Thoracic aorta (tissue), 2 donors: ENCODE data around the gene NNAT. TPM values are rescaled to one million over a fixed set of nuclear protein-coding genes. Genes with fewer than 3 reads are reported as not detected.

Experiments
- ATAC-seq: fragments of 150-250 bp; one replicate; pipeline ENCODE4 v1.8.0; 2017; ENCODE audit warnings: low read depth; ENCODE audit not compliant: insufficient number of reproducible peaks, low FRiP score
- DNase-seq: peaks from one replicate; pipeline ENCODE4 v3.0.0-alpha.2; 2020; ENCODE audit warnings: low spot score
- H3K27ac ChIP-seq, 2 donors: fragments of 200-600 bp; sonication (generic); 1 replicate in 1 of 2; 2 replicates in 1 of 2; pipeline ENCODE4 v1.5.1; 2016; ENCODE audit warnings: mild to moderate bottlenecking in 2 of 2, moderate library complexity in 2 of 2
- H3K27me3 ChIP-seq: fragments of 200-600 bp; sonication (generic); replicated peaks from 2 replicates; pipeline ENCODE4 v1.6.0; 2016; ENCODE audit warnings: mild to moderate bottlenecking; ENCODE audit not compliant: insufficient read depth
- H3K36me3 ChIP-seq: fragments of 200-600 bp; sonication (generic); one replicate; pipeline ENCODE4 v1.5.1; 2016
- H3K4me1 ChIP-seq, 2 donors: fragments of 200-600 bp; sonication (generic); 1 replicate in 1 of 2; 2 replicates in 1 of 2; pipeline versions ENCODE4 v1.5.1 to v1.6.0; 2016; ENCODE audit warnings: low read depth in 2 of 2, mild to moderate bottlenecking in 1 of 2; ENCODE audit not compliant: control insufficient read depth in 1 of 2
- H3K4me3 ChIP-seq: fragments of 200-600 bp; sonication (generic); 2 replicates; pipeline ENCODE4 v1.5.1; 2016; ENCODE audit warnings: mild to moderate bottlenecking
- H3K9me3 ChIP-seq: fragments of 200-600 bp; sonication (generic); 2 replicates; pipeline ENCODE4 v1.5.1; 2016
- CTCF ChIP-seq: fragments of 200-600 bp; sonication (generic); IDR thresholded peaks from one replicate; pipeline ENCODE4 v1.5.1; 2019; ENCODE audit warnings: antibody characterized with exemption
- total RNA-seq, 2 donors: library from RNA; depleted of rRNA; stranded (reverse); fragments of >200 nt; gene quantifications; one replicate each; pipeline versions ENCODE4 v1.1.0 to v1.2.3, GENCODE V29; 2016

Gene NNAT
- total RNA-seq, 2 donors from 2014 or later = 0.81 TPM; not detected in 1

GRCh38 chr20:37524859-37525708 is 4.0 kb downstream of the NNAT start:
- no peak for DNase-seq
- Histone ChIP-seq H3K9me3 (no peaks in the 10 kb centered on the region), H3K4me1 (peaks cover 22 to 34% of the 10 kb centered on the region in 2 donors), H3K27ac (no peak overlapping the region), H3K4me3 (no peak overlapping the region), H3K27me3 (no peaks in the 10 kb centered on the region), H3K36me3 (peaks cover 4% of the 10 kb centered on the region)
- ATAC-seq = no peak
- no peak for TF ChIP-seq CTCF

- Histone ChIP-seq H3K27me3 (no peaks in the 10 kb centered on the region), H3K9me3 (no peaks in the 10 kb centered on the region), H3K27ac (no peak overlapping the region), H3K36me3 (peaks cover 3% of the 10 kb centered on the region), H3K4me3 (no peak overlapping the region), H3K4me1 (peaks cover 22 to 34% of the 10 kb centered on the region in 2 donors)
- no peak for DNase-seq
- no peak for ATAC-seq
- no peak for TF ChIP-seq CTCF
Measured at GRCh38 chr20:37525810-37526209, 4.8 kb downstream of the NNAT start.

- H3K36me3 ChIP-seq = no peaks in the 10 kb centered on the region
- H3K9me3 ChIP-seq = no peaks in the 10 kb centered on the region
- H3K27ac ChIP-seq = peak overlapping the region; percentile 87 to 98
- peak overlapping the region; percentile 100 for H3K4me3 ChIP-seq
- peaks cover 22 to 34% of the 10 kb centered on the region in 2 donors for H3K4me1 ChIP-seq
- TF ChIP-seq CTCF = no peak
- no peak for DNase-seq
- no peak for ATAC-seq
- H3K27me3 ChIP-seq = no peaks in the 10 kb centered on the region
Measured at GRCh38 chr20:37526238-37526838, 5.3 kb downstream of the NNAT start.

- DNase-seq (no peak), ATAC-seq (no peak)
- TF ChIP-seq CTCF = no peak
- Histone ChIP-seq H3K4me3 (peak overlapping the region; percentile 100), H3K27me3 (no peaks in the 10 kb centered on the region), H3K36me3 (no peaks in the 10 kb centered on the region), H3K4me1 (peaks cover 17 to 34% of the 10 kb centered on the region in 2 donors), H3K9me3 (no peaks in the 10 kb centered on the region), H3K27ac (peak overlapping the region; percentile 87 to 98)
Measured at GRCh38 chr20:37526839-37527637, 6.0 kb downstream of the NNAT start.
